Activated T-helper 1 cell treated with anti-CD3 and anti-CD28 coated beads, Interleukin-2, amount 50 U/mL, for 16 hours (primary cell): ENCODE data around the gene DOK7.
"Not testable (repeated sequence)": the region's sequence is repeated elsewhere in the genome, so short reads cannot be mapped to it uniquely, and the experiment has no call there.

Source experiments
- DNase-seq, 2 donors: peaks; one replicate each; pipeline ENCODE4 v3.0.0-alpha.2; 2020; ENCODE audit warnings: low read depth in 1 of 2, low spot score in 1 of 2

DOK7 gene

GRCh38 chr4:3442460-3442958, 20.6 kb upstream of the DOK7 start:
- no peak for DNase-seq

GRCh38 chr4:3442959-3443749, 20.0 kb upstream of the DOK7 start:
- peak; percentile 34 to 40 for DNase-seq

DNA sequence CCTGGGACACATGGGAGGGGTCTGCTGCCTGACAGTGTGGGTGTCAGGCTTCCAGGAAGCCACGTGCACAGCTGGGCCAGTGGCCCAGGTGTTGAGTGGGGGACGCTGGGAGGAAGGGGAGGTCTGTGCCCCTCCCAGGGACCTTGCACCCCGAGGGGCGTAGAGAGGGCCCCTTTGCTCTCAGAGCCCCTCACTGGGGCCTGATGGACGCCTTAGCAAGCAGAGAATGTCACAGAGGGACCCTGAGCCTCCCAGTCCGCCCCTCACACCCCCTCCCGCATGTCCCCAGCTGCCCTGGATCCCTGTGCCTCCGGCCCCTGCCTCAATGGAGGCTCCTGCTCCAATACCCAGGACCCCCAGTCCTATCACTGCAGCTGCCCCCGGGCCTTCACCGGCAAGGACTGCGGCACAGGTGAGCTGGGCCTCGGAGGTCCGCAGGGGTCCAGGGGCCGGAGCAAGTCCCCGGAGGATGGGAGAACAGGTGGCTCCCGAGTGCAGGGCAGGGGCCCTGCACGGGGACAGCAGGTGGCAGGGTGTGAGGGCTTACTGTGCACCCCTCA, 19.3 kb upstream of the DOK7 start:
- no peak for DNase-seq

DNA sequence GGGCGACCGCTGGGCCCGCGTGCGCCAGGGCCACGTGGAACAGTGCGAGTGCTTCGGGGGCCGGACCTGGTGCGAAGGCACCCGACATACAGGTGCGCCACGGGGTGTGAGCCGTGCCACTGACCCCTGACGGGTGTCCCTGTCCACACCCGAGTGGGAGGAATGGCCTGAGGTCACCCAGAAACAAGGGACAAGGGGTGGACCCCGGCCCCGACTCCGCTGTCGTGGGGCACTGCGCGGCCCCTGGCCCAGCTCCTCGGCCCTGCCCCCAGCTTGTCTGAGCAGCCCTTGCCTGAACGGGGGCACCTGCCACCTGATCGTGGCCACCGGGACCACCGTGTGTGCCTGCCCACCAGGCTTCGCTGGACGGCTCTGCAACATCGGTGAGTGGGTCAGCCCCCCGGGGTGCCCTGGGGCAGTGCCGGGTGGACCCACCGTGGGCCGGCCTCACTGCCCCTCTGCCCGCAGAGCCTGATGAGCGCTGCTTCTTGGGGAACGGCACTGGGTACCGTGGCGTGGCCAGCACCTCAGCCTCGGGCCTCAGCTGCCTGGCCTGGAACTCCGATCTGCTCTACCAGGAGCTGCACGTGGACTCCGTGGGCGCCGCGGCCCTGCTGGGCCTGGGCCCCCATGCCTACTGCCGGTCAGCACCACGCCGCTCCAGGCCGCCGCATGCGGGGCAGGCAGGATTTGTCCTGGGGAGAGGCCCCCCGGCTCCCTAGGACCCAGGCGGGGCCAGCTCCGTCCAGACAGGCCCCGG, 18.6 kb upstream of the DOK7 start:
- no peak for DNase-seq

DNA sequence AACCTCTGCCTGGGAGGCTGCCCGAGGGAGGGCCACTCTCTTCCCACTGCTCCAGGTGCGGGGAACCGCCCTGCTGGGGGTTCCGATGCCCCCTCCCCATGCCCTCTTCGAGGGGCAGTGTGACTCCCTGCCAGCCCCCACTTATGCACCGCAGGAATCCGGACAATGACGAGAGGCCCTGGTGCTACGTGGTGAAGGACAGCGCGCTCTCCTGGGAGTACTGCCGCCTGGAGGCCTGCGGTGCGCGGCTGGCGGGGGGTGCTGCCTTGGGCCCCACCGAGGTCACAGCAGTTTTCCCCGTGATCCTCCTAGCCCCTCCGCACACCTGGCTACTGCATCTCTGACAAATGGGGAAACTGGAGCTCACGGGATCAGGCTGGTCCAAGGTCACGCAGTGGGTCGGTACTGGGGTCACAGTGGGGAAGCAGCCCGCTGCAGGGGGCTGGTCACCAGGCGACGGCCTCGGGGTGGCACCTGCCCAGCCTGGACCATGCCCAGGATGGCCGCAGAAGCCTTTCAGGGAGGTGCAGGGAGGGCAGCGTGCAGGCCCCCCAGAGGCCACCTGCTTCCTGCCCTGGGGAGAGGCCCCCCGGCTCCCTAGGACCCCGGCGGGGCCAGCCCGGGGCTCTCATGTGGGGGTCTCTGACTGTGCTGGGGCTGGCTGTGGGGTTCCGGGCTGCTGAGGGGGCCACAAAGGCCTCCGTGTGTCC, 17.8 kb upstream of the DOK7 start:
- DNase-seq: no peak

- DNase-seq: no peak
Observed at GRCh38 chr4:3445829-3446545, 17.1 kb upstream of the DOK7 start.

GRCh38 chr4:3446631-3447320, 16.3 kb upstream of the DOK7 start:
- DNase-seq: no peak

DNA sequence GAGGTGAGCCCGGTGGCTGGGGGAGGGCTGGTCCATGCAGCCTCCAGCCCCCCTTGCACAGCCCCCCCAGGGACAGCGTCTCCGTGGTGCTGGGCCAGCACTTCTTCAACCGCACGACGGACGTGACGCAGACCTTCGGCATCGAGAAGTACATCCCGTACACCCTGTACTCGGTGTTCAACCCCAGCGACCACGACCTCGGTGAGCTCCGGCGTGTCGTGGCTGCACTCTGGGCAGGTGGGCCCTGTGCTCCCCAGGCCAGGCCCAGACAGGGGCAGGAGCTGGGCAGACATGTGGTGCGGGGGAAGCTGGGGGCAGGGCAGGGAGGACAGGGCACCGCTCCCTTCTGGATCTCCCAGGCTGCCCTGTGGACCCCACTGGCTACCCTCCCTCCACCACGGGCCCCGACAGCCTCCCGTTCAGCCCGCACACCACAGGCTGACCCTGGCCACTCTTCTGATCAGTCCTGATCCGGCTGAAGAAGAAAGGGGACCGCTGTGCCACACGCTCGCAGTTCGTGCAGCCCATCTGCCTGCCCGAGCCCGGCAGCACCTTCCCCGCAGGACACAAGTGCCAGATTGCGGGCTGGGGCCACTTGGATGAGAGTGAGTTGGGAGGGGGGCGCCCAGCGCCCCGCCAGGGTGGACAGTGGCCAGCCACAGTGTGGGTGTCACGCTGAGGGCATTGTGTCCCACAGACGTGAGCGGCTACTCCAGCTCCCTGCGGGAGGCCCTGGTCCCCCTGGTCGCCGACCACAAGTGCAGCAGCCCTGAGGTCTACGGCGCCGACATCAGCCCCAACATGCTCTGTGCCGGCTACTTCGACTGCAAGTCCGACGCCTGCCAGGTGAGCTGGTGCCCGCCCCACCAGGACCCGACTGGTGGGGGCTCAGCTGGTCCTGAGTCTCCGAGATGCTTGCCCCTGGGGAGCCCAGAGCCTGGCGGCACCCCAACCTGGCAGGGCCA, 15.4 kb upstream of the DOK7 start:
- no peak for DNase-seq

DNA sequence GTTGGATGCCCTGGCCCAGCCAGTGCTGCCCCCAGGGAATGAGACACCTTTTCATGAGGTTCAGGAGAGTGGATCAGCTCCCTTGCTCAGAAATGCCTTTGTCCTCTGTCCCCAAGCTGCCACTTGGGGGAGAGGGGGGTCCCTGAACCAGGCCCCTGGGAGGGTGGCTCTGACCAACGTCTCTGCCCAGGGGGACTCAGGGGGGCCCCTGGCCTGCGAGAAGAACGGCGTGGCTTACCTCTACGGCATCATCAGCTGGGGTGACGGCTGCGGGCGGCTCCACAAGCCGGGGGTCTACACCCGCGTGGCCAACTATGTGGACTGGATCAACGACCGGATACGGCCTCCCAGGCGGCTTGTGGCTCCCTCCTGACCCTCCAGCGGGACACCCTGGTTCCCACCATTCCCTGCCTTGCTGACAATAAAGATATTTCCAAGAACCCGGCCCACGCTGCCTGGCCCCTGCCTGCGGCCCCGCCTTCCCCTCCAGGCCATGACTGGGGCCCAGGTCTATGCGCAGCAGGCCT, 14.0 kb upstream of the DOK7 start:
- DNase-seq: no peak

DNA sequence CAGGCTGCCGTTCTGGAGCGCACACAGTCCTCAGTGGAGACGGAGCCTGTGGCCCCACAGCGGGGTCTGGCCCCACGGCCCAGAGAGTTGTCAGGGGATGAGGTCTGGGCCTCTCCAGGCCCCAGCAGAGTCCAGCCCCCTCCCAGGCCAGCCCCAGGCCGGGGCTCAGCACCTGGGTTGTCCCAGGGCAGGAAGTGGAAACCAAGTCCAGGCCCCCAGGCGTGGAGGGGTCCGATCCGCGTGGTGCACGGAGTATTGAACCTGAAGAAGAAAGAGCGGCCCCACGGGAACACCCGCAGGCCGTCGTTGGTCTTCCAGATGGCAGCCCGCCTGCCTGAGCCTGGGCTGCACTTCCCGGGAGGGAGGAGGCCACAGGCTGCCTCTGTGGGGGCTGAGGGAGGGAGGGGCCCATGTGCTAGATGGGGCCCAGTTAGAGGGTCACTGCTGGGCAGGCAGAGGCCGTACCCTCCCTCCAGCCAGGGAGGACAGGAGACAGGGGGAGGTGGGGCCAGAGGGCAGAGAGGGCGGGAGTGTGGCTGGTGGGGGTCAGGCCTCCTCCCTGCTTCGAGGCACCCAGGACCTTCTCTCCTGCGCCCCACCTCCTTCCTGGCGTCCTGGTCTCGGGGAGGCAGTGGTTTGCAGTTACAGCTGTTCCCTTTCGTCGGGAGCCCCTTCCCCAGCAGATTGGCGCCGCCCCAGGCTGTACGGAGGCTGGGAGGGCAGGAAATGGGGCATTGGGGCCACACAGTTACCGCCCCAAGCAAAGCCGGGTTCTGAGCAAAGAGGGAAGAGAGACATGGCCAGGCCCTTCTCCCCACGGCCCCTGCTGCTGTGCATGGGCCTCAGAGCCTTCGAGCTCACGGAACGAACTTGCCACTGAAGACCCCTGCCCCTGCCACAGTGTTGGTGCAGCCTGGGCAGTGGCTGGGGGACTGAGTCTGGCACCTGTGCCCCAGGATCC, 13.3 kb upstream of the DOK7 start:
- no peak for DNase-seq

- no peak for DNase-seq
Observed at GRCh38 chr4:3450643-3451042, 12.5 kb upstream of the DOK7 start.

DNA sequence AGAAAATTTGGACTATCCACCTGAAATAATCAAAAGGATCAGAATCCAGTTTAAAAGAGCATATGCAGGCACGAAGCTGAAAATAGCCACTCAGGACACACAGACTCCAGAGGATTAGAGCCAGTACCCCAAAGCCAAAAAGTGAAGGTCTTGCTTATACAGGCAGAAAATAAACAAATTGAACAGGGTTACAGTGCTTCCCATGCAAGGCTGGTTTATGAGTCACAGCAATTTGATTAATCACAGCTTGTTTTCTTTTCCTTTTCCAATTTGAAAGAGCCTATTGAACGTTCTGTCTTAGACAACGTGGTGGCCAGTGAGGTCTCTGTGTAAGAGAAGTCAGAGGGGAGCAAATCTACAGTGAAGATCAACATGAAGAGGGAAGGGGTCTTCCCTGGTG, 11.2 kb upstream of the DOK7 start:
- no peak for DNase-seq

DNA sequence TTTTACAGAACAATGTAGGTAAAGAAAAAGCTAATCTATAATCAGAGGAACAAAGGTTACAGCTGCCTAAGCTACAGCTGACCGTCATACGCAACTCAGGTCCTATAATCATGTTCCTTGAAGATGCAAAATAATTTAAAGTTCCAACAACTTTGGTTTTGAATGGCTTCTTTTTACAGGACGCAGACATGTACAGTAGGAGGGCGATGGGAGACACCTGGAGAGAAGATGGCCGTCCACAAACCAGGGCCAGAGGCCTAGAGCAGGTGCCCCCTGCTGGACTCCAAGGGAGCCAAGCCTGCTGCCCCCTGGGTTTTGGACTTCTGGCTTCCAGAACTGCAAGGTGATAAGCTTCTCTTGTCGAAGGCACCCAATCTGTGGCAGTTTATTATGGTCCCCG, 10.7 kb upstream of the DOK7 start:
- no peak for DNase-seq

- not testable (repeated sequence) for DNase-seq
Observed at GRCh38 chr4:3455596-3455995, 7.5 kb upstream of the DOK7 start.

DNA sequence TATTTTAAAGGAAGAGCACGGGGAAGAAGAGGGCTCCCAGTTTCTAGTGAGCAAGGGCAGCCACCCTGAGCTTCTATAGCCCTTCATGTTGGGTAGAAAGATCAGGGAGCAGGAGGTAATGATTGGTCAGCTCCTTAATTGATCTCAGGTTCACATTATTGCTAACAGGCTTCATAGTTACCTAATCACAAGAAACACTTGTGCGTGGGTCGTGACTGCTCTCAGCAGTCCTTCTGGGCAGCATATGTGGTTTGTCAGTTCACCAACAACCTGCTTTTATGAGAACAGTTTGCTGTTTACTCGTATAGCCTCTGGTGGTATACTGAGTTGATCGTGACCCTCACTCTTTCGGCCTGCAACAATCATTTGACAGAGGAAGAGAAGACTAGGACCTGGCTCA, 4.7 kb upstream of the DOK7 start:
- no peak for DNase-seq

DNA sequence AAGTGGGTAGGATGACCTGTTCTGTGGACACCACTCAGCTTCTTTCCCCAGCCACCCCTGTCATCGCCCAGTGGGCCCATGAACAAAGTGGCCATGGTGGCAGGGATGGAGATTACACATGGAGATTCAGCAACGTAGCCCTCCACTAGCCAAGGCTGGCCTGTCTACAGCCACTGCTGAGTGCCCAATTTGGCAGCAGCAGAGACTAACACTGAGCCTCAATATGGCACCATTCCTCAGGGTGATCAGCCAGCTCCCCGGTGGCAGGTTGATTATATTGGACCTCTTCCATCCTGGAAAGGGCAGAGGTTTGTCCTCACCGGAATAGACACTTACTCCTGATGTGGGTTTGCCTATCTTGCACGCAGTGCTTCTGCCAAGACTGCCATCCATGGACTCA, 4.0 kb upstream of the DOK7 start:
- DNase-seq: not testable (repeated sequence)

- DNase-seq: no peak
Observed at GRCh38 chr4:3460926-3461325, 2.2 kb upstream of the DOK7 start.
